GM18517 (cell line): ENCODE data around the gene CREG1.

ENCODE experiments used
- ATAC-seq: cut with Tn5 transposase; IDR thresholded peaks from one replicate; pipeline ENCODE4 v1.9.1; 2021; ENCODE audit warnings: mild to moderate bottlenecking, moderate library complexity; ENCODE audit not compliant: unreplicated experiment

Gene CREG1

GRCh38 chr1:167509587-167509986 is 44.0 kb downstream of the CREG1 start:
- no peak for ATAC-seq

DNA sequence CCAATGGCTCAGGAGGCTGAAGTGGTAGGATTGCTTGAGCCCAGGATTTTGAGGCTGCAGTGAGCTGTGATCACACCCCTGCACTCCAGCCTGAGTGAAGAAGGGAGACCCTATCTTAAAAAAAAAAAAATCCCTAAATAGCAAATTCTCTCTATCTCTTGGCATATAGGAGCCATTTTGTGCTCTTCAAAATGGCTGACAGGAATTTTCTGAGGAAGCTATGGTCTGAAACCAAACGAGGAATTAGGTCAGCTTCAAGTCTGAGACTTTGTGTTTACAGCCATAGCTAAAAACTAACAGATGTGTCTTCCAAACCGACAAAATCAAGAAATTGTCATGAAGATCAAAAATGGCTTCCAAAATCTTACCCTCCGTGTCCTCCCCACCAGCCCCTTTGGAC is 45.8 kb downstream of the CREG1 start:
- no peak for ATAC-seq

DNA sequence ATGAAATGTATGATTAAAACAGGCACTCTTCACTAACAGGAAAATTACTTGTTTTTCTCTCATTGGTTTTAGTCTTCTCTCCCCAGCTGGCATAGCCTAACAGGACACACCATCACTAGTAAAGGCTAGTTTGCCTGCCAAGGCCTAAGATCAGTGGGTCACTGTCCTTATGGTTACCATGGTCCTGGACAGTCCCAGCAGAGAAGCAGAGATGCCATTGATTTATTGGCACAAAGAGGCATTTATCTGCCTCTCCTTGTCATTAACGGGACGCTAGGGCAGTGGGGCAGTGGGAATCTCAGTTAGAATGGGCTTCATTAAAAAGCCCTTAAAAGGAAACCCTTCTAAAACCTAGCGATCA is 49.1 kb downstream of the CREG1 start:
- ATAC-seq: no peak

GRCh38 chr1:167503626-167504466 is 49.7 kb downstream of the CREG1 start:
- ATAC-seq: no peak

GRCh38 chr1:167502719-167503462 is 50.7 kb downstream of the CREG1 start:
- ATAC-seq: no peak

- no peak for ATAC-seq
Observed at GRCh38 chr1:167502192-167502551, 51.4 kb downstream of the CREG1 start.

DNA sequence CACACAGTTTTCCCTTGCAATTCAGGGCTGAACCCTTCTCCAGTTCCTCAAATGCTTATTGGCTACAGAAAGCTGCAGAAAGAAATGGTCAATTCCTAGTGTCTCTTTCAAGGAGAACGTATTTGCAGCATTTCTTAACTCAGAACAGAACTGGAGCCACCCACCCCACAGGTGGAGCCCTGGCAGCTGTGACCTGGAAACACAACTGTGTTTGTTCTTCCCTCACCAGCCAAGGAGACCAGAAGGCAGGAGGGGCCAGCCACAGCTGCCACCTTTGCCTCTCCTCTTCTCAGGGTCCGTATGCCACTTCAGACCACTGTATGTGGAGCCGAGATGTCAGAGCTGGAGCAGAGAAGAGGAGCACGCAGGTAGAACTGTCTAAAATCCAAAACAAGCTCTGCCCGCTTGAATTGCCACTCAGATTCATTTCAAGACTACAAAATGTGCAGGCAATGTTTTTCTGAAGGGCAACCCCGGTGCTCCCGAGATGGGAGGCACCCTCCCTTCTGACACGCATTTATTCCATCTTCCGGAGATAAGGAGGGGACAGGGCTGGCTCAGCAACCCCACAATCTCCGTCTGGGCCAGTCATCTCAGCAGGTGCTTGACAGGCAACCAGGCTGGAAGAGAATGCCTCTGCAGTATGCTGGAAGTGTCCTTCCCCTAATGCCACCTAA is 51.9 kb downstream of the CREG1 start:
- ATAC-seq: no peak

DNA sequence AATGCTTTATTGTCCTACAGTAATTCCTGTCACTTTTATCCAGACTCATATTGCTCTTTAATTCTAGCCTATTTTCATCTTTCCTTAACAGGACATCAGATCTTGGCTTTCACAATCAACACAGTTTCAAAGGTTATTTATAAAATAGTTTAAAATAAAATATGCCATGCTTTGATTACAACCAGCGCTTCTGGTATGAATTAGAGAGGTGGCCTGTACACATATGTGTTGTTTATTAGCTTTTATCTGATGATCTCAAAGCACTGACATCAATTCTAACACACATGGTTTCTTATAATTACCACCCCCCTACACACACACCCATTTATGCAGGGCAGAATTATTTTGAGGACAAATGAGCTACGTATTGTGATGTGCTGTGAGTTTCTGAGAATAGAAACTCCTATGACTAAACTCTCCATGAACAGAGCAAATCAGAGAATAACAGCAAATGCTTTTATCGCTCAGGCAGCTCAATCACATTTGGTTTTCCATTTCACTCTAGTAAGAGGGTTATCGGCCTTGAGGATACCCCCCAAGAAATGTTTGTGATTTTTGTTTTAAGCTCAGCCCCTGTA is 53.2 kb downstream of the CREG1 start:
- no peak for ATAC-seq

- ATAC-seq: peak; percentile 98
Observed at GRCh38 chr1:167499664-167500101, 53.9 kb downstream of the CREG1 start.

DNA sequence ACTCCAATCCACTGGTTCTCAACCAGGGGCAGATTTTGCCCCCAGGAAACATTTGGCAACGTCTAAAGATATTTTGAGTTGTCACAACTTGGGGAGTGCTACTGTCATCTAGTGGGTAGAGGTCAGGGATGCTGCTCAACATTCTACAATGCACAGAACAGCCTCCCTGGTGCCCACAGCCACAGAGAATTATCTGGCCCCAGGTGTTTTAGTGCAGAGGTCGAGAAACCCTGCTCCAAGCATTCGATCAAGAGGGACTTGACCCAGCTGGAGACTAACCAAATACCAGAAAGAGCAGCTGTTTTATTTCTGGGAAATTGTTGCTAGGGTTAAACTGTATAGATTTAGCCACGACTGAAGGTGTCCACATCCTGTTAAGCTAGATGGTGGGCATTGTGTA is 54.5 kb downstream of the CREG1 start:
- ATAC-seq: no peak

GRCh38 chr1:167496797-167497619 is 56.6 kb downstream of the CREG1 start:
- no peak for ATAC-seq

- ATAC-seq: no peak
Observed at GRCh38 chr1:167493372-167493771, 60.2 kb downstream of the CREG1 start.

- ATAC-seq: no peak
Observed at GRCh38 chr1:167492481-167492910, 61.1 kb downstream of the CREG1 start.

GRCh38 chr1:167491586-167492461 is 61.7 kb downstream of the CREG1 start:
- no peak for ATAC-seq
